HepG2 (cell line): ENCODE results near the gene FBXW8.

Source experiments
- HIVEP1 ChIP-seq: sonication (generic); formaldehyde crosslinking; IDR thresholded peaks from 2 replicates; pipeline ENCODE4 v1.4.0; 2020; ENCODE audit warnings: mild to moderate bottlenecking, missing genetic modification reagents
- SP4 ChIP-seq: sonication (generic); formaldehyde crosslinking; IDR thresholded peaks from 2 replicates; pipeline ENCODE4 v1.8.1; 2023; ENCODE audit warnings: mild to moderate bottlenecking, missing genetic modification reagents

GRCh38 chr12:116943419-116944372 lies 32.9 kb downstream of the FBXW8 start:
- TF ChIP-seq HIVEP1 (CRISPR knock-in tag) (no peak), SP4 (CRISPR knock-in tag) (no peak)
